ENCODE measurements around the gene KIAA0040.
A peak's percentile ranks its signal among the peaks of the same experiment; 100 is the strongest.

KIAA0040 gene

GRCh38 chr1:175192630-175193526 lies at the start of gene KIAA0040:
TSS of gene KIAA0040 (minus strand) at chr1:175192776. CDS start at chr1:175161013, 31,763 bp downstream.
- peak; percentile 10 to 26 for DNase-seq (ENCODE audit: low read depth in 2 of 2, low spot score in 1 of 2)

DNA sequence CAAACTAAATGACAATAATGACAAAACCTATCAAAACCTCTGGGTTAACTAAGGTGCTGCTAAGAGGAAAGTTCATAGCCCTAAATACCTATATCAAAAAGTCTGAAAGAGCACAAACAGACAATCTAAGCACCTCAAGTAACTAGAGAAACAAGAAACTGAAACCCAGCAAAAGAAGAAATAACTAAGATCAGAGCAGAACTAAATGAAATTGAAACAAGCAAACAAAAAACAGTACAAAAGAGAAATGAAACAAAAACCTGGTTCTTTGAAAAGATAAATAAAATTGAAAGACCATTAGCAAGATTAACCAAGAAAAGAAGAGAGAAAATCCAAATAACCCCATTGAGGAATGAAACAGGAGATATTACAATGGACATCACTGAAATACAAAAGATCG lies 44.8 kb upstream of the KIAA0040 start:
- DNase-seq (ENCODE audit: low read depth in 2 of 2, low spot score in 1 of 2) = no peak

DNA sequence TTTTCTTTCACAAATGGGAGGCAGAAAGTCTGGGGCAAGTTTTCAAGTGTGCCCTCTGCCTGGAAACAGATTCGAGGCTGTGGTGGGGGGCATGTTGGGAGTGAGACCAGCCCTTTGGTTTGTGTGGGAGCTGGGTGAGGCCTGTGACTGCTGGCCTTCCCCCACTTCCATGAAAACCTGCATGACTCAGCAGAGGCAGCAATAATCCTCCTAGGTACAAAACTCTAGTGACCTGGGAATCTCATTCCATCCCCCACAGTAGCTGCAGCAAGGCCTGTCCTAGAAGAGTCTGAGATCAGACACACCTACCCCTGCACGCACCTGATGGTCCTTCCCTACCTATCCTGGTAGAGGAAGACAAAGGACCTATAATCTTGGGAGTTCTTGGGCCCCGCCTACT lies 42.1 kb upstream of the KIAA0040 start:
- no peak for DNase-seq (ENCODE audit: low read depth in 2 of 2, low spot score in 1 of 2)

DNA sequence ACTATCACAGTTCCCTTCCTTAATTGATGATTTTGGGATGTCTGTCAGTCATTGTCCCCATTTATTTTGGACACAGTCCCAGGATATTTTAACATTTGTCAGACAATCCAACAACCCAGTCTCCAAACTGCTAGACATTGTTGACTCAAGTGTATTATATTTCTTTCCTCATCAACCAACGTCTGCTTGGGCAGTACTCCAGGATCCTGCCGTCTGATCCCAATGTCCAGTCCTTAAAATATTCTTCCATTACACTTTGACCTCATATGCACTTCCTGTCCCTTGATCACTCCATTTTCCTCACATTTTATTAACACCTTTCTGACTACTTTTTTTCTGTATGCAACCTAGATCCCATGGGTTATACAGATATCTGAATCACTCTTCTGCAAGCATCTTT lies 39.8 kb upstream of the KIAA0040 start:
- DNase-seq (ENCODE audit: low read depth in 2 of 2, low spot score in 1 of 2) = no peak

DNA sequence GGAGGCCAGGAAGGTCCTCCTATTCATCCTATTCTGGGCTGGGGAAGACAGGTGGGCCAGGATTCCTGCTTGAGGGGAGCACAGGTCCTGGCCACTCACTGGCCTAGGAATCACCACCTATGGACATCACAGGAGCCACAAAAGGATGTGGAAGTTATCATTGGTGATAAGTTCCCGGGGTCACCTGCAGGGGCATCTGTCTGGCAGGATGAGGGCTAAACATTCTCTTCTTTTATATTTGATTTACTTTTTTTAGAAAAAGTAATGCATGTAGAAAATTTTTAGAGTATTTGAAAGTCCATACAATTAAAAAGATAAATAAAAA lies 33.2 kb upstream of the KIAA0040 start:
- no peak for DNase-seq (ENCODE audit: low read depth in 2 of 2, low spot score in 1 of 2)

- no peak for DNase-seq (ENCODE audit: low read depth in 2 of 2, low spot score in 1 of 2)
Measured at GRCh38 chr1:175222296-175222938, 29.8 kb upstream of the KIAA0040 start.

DNA sequence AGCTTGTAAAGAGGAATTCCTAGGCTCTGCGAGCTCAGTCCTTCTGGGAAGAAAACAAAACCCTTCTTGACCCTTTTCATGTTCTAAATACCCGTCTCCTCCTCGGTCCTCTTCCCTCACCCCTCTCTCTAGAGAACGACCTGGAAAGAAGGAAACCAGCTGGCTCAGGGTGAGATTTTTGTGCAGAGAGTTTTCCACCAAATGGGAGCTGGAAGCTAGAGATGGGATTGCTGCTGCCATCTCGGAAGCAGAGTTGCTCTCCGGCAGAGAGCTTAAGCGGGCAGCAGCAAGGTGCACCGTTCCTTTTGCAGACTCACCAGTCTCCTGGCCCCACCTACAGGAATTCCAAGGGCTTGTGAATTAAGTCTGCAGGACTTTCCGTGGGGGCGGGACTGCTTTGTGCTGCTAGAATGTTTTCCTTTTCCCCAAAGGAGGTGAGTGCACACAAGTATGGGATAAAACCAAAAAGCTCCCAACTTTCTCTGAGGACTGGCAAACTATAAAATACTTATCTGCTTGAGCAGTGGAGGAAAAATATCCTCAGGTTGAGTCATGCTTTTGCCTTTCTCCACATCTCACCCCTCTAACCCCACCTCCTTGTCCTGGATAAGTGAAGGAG lies 29.1 kb upstream of the KIAA0040 start:
- no peak for DNase-seq (ENCODE audit: low read depth in 2 of 2, low spot score in 1 of 2)

GRCh38 chr1:175220853-175221556 lies 28.4 kb upstream of the KIAA0040 start:
- DNase-seq (ENCODE audit: low read depth in 2 of 2, low spot score in 1 of 2) = no peak

DNA sequence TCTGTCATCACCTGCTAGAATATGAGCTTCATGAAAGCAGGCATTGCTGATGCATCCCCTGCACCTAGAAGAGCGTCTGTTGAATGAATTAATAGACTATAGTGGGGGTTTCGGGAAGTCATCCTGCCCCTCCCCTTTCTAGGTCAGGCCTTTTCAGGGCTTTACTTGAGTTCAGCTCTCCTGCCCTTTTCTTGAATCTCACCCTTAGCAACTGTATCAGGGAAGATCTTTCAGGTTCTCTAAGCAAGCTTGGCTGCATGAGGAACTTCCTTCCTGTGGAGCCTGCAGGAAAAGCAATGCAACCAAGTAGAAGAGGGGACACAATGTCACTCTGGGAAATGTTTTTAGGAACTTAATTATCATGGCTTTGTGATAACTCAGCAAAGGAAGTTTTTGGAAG lies 27.2 kb upstream of the KIAA0040 start:
- no peak for DNase-seq (ENCODE audit: low read depth in 2 of 2, low spot score in 1 of 2)

DNA sequence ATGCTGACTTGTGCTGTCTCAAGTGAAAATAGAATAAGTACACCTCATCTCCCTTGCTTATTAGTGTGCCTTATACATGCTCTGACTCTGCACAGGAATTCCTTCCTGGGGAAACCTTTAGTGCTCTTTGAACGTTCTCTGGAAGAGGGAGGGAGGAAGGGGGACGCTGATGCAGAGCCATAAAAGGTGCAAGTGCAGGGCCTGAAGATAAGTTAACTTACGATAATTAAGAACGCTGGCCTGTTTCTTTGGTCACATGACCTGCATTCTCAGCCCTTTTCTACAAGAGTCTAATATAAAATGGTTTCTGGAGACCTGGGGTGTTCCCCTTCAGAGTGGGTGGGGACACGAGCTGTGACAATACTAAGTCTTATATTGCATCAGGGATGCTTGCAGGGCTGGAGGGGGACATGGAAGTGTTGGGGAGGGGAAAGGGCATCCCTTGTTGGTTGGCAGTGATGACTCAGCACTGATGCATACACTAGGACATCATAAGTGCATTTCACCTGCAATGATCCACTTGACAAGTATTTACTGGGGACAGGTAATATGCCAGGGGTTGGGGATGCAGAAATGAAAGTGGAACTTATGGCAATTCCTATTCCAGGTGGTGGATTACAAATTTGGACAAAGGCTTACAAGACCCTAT lies 26.3 kb upstream of the KIAA0040 start:
- DNase-seq (ENCODE audit: low read depth in 2 of 2, low spot score in 1 of 2) = no peak

DNA sequence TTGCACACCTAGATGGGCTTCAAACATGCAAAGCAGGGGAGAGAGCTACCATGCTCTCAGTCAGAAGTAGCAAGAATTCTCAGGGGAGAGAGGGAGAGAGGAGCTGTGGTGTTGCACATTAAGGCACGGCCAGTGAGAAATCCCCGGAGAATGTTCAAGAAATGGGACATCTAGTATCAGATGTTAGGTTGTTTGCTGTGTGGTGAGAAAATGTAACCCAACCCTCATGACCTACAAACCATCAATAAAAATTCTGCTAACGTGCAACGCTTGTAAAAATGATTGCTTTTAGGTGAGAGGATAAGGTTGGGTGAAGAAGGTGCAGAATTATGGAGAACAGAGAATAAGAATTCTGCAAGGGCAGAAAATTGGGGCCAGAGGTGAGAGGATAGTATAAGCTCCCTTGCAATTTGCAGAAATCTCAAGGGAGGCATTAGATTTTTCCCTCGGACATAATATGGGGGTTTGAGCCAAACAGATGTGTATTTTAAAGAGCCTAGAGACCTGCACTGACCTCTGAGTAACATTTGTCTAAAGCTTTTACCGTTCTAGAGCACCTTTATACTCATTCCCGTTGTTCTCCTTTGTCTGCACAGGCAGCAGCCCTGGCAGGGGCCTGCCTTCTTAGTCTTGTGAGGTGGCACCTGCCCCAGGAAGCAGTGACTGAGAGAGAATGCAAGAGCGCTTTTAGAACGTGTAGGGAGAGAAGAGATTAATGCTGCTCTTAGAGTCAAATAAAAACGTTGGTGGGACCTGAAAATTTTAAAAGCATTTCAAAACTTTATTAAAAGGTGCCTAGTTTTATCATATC lies 25.4 kb upstream of the KIAA0040 start:
- no peak for DNase-seq (ENCODE audit: low read depth in 2 of 2, low spot score in 1 of 2)

GRCh38 chr1:175216444-175216843 lies 23.9 kb upstream of the KIAA0040 start:
- DNase-seq (ENCODE audit: low read depth in 2 of 2, low spot score in 1 of 2) = no peak

- DNase-seq (ENCODE audit: low read depth in 2 of 2, low spot score in 1 of 2) = no peak
Measured at GRCh38 chr1:175211656-175212055, 19.1 kb upstream of the KIAA0040 start.

- DNase-seq (ENCODE audit: low read depth in 2 of 2, low spot score in 1 of 2) = no peak
Measured at GRCh38 chr1:175210744-175211143, 18.2 kb upstream of the KIAA0040 start.

GRCh38 chr1:175209493-175209921 lies 16.9 kb upstream of the KIAA0040 start:
- DNase-seq (ENCODE audit: low read depth in 2 of 2, low spot score in 1 of 2) = no peak

GRCh38 chr1:175208773-175209492 lies 16.4 kb upstream of the KIAA0040 start:
- DNase-seq (ENCODE audit: low read depth in 2 of 2, low spot score in 1 of 2) = peak in 1 of 2 donors; percentile 25

- DNase-seq (ENCODE audit: low read depth in 2 of 2, low spot score in 1 of 2) = no peak
Measured at GRCh38 chr1:175207971-175208370, 15.4 kb upstream of the KIAA0040 start.

DNA sequence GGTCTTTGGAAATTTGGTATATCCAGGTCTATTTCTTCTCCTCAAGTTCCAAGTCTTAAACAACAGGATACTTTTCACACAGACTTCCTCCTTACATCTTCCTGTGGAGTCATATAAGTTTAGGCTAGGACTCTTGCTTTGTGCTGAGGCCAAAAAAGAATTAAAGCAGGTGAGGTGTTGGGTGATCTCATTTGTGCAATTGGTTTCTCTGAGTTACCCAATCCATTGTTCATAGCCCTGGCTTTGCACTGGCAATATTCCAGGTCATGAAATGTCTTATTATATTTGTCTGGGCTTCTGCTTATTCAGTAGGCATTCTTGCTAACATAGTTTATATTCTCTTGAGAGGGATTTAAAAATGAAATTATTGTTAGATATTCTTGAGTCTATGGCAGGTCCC lies 14.1 kb upstream of the KIAA0040 start:
- no peak for DNase-seq (ENCODE audit: low read depth in 2 of 2, low spot score in 1 of 2)

- DNase-seq (ENCODE audit: low read depth in 2 of 2, low spot score in 1 of 2) = no peak
Measured at GRCh38 chr1:175204330-175204729, 11.8 kb upstream of the KIAA0040 start.

Data from stimulated activated CD8-positive, alpha-beta memory T cell treated with anti-CD3 and anti-CD28 coated beads, Interleukin-4, amount 100 ng/mL, for 1 hour (primary cell).